LoVo (cell line): ENCODE results near the gene RNF126.
"Not testable (repeated sequence)": the region's sequence is repeated elsewhere in the genome, so short reads cannot be mapped to it uniquely, and the experiment has no call there.

ENCODE experiments used
- DNase-seq: peaks from one replicate; pipeline ENCODE4 v3.0.0-alpha.2; 2016; ENCODE audit warnings: low spot score

RNF126 gene

DNA sequence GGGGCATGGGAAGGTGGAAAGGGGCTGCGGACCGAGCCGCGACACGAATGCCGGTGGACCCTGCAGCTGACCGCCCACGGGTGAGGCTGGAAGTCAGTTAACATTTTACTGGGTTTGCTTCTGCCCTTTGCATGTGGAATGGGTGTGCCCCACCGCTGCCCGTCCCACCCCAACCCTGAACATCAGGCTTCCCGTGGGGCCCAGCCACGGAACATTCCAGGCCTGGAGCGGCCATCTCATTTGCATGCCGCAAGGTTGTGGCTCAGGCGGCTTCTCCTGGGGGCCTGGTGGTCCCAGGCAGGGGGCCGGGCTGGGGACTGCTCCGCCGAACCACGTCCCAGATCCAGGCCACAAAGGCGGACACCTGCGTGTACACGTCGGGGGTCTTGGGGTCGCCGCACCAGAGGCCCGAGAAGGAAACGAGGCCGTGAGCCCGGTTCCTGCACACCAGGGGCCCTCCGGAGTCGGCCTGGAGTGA, 22.5 kb upstream of the RNF126 start:
- no peak for DNase-seq

- DNase-seq, result no peak
These were observed 19.8 kb upstream of the RNF126 start for GRCh38 chr19:682678-683320.

GRCh38 chr19:681029-682019, 18.3 kb upstream of the RNF126 start:
- no peak for DNase-seq

DNA sequence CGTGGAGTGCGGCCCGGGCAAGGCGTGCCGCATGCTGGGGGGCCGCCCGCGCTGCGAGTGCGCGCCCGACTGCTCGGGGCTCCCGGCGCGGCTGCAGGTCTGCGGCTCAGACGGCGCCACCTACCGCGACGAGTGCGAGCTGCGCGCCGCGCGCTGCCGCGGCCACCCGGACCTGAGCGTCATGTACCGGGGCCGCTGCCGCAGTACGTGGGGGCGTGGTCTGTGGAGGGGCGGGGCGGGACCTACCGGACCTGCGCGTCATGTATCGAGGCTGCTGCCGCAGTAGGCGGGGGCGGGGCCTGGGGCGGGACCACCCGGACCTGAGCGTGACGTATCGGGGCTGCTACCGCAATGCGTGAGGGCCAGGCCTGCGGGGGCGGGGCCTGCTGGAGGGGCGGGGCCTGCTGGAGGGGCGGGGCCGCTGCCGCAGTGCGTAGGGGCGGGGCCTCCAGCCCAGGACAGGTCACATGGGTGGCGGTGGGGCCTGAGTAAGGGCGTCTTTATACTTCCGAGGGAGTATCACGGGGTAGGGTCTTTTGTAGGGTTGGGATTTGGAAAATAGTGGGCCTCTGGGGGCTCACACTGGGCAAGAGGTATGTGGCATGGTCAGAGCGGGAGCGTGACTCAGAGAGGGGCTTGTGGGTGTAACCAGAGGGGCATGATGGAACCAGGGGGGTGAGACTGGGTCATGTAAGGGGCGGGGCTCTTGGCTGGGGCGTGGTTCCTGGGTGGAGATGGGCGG, 17.4 kb upstream of the RNF126 start:
- DNase-seq, result peak; percentile 95

DNA sequence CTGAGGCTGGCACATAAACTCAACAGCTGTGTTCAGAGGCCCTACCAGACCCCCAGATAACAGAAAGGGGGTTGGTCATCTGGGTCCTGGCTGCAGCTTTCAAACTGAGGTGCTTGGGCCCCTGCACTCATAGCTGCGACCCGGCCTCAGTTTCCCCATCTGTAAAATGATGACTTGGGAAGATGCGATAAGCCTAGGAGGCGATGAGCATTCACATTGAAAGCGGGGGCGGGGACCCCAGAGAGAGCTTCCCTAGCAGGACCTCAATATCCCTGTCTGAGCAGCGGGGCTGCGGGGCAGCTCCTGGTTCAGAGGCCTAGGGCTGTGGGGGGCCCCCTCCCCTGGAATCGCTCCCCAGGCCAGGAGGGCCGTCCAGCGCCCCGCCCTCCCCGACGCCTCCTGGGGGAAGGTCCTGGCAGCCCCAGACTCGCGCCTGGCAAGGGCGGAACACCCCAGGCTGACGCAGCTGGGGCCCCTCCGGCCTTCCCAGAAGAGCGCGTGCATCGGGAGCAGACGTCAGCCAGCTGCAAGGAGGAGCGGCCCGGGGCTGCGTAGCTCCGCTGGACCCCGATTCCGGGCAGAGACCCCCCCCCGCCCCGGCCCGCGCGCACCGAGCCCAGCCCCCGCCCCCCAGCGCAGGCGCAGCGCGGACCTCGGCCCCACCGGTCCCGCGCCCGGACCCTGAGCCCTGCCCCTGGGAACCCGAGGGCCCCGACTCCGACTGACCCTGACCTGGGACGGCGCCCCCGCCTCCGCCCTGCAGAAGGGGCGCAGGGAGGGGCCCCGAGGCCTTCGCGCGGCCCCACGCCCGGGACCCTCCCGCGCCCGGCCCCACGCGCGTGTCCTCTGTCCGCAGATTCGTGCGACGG, 16.6 kb upstream of the RNF126 start:
- DNase-seq, result peak; percentile 48

DNA sequence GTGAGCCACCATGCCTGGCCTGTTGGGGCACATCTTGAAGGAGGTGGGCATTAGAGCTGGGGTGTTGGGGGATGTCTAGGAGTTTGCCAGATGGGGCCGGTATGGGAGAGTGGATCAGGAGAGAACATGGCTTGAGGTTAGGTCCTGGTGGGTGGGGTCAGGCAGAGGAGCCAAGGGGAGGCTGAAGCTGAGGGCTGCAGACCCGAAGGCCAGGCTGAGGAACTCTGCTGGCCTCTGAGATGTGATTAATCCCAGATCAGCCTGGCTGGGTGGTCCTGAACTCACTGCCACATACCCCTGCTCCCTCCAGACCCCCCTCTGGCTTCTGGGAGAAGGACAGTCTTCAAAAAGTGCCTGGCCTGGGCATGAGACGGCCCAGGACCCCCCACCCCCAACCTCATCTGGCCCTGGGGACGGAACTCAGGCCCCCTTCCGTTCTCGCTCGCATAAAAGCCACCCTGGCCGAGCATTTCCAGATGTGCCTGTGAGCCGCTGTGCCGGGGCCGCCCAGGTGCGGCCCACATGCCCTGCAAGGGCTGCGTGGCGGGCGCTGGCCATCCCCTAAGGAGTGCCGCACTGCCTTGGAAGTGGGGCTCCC, 15.9 kb upstream of the RNF126 start:
- DNase-seq, result no peak

- DNase-seq, result peak; percentile 34
These were observed 14.8 kb upstream of the RNF126 start for GRCh38 chr19:677601-678436.

DNA sequence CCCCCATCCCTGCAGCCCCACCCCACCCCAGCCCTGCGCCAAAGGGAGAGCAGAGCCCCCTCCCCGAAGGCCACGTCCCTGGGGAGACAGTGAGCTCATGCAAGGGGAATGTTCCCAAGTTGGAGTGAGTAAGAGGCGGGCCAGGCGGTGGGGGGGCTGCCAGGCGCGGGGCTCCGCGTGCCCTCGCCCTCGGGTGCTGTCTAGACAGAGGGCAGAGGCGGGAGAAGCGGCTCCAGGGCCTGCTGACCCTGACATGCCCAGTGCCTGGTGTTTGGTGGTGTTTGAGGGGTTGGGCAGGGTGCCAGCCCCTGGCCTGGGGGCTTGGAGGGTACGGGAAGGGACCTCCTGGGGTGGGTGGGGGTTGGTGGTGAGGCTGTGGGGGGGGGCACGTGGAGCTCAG, 14.2 kb upstream of the RNF126 start:
- DNase-seq, result peak; percentile 77

GRCh38 chr19:676339-677105, 13.5 kb upstream of the RNF126 start, which contains the start of gene FSTL3:
FSTL3 (plus strand) TSS chr19:676392; CDS start chr19:676424, 32 bp downstream.
- peak; percentile 57 for DNase-seq

GRCh38 chr19:676007-676338, 13.0 kb upstream of the RNF126 start:
- no peak for DNase-seq

DNA sequence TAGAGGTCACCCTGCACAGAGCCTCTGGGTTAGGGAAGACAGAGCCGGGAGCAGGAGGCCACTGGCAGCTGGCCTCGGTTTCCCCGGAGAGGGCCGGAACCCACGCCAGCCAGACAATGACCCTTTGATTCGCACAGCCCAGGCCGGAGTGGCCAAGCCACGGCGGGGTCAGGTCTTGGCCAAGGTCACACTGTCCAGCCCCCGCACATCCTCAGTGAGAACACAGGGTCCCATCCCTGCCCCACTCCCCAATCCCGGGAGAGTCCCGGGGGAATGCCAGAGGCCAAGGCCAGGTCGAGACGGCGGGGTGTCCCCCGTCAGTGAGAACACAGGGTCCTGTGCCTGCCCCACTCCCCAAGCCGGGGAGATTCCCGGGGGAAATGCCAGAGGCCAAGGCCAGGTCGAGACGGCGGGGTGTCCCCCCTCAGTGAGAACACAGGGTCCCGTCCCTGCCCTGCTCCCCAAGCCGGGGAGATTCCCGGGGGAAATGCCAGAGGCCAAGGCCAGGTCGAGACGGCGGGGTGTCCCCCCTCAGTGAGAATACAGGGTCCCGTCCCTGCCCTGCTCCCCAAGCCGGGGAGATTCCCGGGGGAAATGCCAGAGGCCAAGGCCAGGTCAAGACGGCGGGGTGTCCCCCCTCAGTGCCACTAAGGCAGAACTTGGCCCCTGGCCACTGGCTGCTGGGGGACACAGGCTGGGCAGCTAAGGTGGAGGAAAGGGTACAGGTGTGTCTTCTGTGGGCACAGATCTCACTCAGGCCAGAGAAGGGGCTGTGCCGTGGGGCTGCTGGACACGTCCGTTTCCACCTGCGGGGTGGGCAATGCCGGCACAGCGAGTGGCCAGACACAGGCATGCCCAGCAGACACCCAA, 11.5 kb upstream of the RNF126 start:
- DNase-seq, result no peak

GRCh38 chr19:670609-671075, 7.6 kb upstream of the RNF126 start:
- no peak for DNase-seq

GRCh38 chr19:668675-669434, 5.8 kb upstream of the RNF126 start:
- DNase-seq, result peak; percentile 49

DNA sequence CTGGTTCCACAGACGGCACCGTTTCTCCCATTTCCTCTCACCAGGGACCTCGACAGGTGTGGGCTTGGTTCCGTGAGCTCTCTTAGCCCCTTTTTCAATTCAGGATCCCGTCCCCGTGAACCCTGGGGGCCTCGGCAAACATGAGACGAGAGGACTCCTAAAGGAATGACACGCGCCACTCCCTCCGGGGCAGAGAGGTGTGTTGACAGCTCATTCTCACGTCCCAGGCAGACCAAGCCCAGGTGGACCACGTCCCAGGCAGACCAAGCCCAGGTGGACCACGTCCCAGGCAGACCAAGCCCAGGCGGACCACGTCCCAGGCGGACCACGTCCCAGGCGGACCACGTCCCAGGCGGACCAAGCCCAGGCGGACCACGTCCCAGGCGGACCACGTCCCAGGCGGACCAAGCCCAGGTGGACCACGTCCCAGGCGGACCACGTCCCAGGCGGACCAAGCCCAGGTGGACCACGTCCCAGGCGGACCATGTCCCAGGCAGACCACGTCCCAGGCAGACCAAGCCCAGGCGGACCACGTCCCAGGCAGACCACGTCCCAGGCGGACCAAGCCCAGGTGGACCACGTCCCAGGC, 4.1 kb upstream of the RNF126 start:
- DNase-seq, result not testable (repeated sequence)

- DNase-seq, result peak; percentile 73
These were observed 2.0 kb upstream of the RNF126 start for GRCh38 chr19:664913-665443.

DNA sequence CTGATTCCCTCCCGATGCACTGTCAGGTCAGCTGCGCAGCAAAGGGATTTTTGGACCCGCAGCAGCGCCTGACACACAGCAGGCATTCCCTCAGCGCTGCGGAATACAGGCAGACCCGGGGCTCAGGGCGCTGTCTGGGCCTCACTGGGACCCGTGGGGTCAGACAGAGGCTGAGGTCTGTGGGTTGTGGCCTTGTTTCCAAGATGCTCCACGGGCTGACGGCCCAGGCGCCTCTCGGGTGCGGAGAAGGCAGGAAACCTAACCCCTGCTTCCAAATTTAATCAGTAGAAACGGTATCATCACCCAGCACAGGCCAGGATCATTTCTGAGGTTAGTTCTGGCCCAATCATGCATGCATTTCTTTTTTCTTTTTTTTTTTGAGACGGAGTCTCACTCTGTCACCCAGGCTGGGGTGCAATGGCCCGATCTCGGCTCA, 686 bp upstream of the RNF126 start:
- DNase-seq, result no peak
